Body of pancreas (tissue), 4 donors: ENCODE measurements around the gene RAD51B. TPM values are rescaled to one million over a fixed set of nuclear protein-coding genes. Genes with fewer than 3 reads are reported as not detected.
A peak's percentile ranks its signal among the peaks of the same experiment; 100 is the strongest.

Source experiments
- ATAC-seq: fragments of 150-250 bp; one replicate; pipeline ENCODE4 v1.9.1; 2016
- DNase-seq, 4 donors: peaks; one replicate each; pipeline ENCODE4 v3.0.0-alpha.2; 2019
- H3K27ac ChIP-seq, 4 donors: fragments of 200-600 bp; sonication (generic); 1 replicate in 3 of 4; 2 replicates in 1 of 4; pipeline versions ENCODE4 v1.5.1 to v1.6.1; 2016 to 2019; ENCODE audit warnings: mild to moderate bottlenecking in 1 of 4, mixed read lengths in 1 of 4, moderate library complexity in 1 of 4
- H3K27me3 ChIP-seq, 2 donors: fragments of 200-600 bp; sonication (generic); one replicate each; pipeline ENCODE4 v1.6.0; 2016; ENCODE audit warnings: mild to moderate bottlenecking in 1 of 2
- H3K36me3 ChIP-seq, 2 donors: fragments of 200-600 bp; sonication (generic); replicated peaks in 1 of 2; 2 replicates each; pipeline ENCODE4 v1.5.1; 2016; ENCODE audit warnings: low read depth in 2 of 2; ENCODE audit not compliant: insufficient read depth in 1 of 2
- H3K4me1 ChIP-seq: fragments of 200-600 bp; sonication (generic); one replicate; pipeline ENCODE4 v1.6.0; 2016
- H3K4me3 ChIP-seq, 2 donors: fragments of 200-600 bp; sonication (generic); 1 replicate in 1 of 2; 2 replicates in 1 of 2; pipeline ENCODE4 v1.5.1; 2016 to 2019
- H3K9me3 ChIP-seq, 3 donors: fragments of 200-600 bp; sonication (generic); 1 replicate in 2 of 3; 2 replicates in 1 of 3; pipeline ENCODE4 v1.5.1; 2016
- CTCF ChIP-seq, 7 experiments: fragments of 450-650 bp in 4 of 7; fragments of 200-600 bp in 3 of 7; sonication (generic) in 3 of 7; IDR thresholded peaks; one replicate each; pipeline ENCODE4 v1.5.1; 2016 to 2019; ENCODE audit warnings: antibody characterized with exemption in 7 of 7
- POLR2A ChIP-seq, 3 donors: fragments of 450-650 bp; IDR thresholded peaks; one replicate each; pipeline ENCODE4 v1.6.1; 2016; ENCODE audit warnings: antibody characterized with exemption in 3 of 3, mild to moderate bottlenecking in 2 of 3
- WGBS, 2 donors: methylation state at CpG; one replicate each; pipeline ENCODE4 v1.1.5; 2017; 5-methylcytosine and 5-hydroxymethylcytosine counted together
- intact Hi-C: fragments of 100-400 bp; cut with DNase I; formaldehyde crosslinking; loops from one replicate; pipeline ENCODE4 v1.15.1; 2023
- total RNA-seq, 2 donors: library from RNA; depleted of rRNA; stranded (reverse); fragments of >200 nt; gene quantifications; one replicate each; pipeline ENCODE4 v1.1.0, GENCODE V29; 2016

RAD51B gene
- total RNA-seq, 2 donors from 2014 or later, result 12.2 to 29.6 TPM

- H3K4me3 ChIP-seq, result no peak overlapping the region
- DNase-seq, result peak in 1 of 4 donors; percentile 43
- H3K9me3 ChIP-seq, result no peaks in the 10 kb centered on the region
- ATAC-seq, result no peak
- peaks cover 83% of the 10 kb centered on the region for H3K4me1 ChIP-seq
- no peaks in the 10 kb centered on the region for H3K36me3 ChIP-seq
- H3K27ac ChIP-seq, result peak overlapping the region; percentile 87 to 99 (median 96)
- H3K27me3 ChIP-seq, result no peaks in the 10 kb centered on the region
- intact Hi-C loops, result no loop called here
- TF ChIP-seq POLR2A (IDR thresholded peaks at IDR 0.05) (no peak), CTCF (IDR thresholded peaks at IDR 0.05) (no peak)
- WGBS, 2 donors, result 48 to 65% methylated on average over 12 to 13 of the region's 13 CpGs
These were observed 749.6 kb downstream of the RAD51B start for GRCh38 chr14:68568907-68569897.

GRCh38 chr14:68569970-68570409 is 750.4 kb downstream of the RAD51B start:
- Histone ChIP-seq H3K27me3 (no peaks in the 10 kb centered on the region), H3K4me1 (peaks cover 75% of the 10 kb centered on the region), H3K9me3 (no peaks in the 10 kb centered on the region), H3K4me3 (no peak overlapping the region), H3K36me3 (no peaks in the 10 kb centered on the region), H3K27ac (peak overlapping the region; percentile 87 to 99 (median 96))
- DNase-seq (peak; percentile 83 to 92 (median 91)), ATAC-seq (peak; percentile 93)
- WGBS, 2 donors, result 17% methylated on average over 4 of the region's 4 CpGs
- intact Hi-C loops, result no loop called here
- TF ChIP-seq CTCF (IDR thresholded peaks at IDR 0.05) (no peak), POLR2A (IDR thresholded peaks at IDR 0.05) (peak in 2 of 3 donors; percentile 74 to 77)

- Histone ChIP-seq H3K27me3 (no peaks in the 10 kb centered on the region), H3K9me3 (no peaks in the 10 kb centered on the region), H3K36me3 (no peaks in the 10 kb centered on the region), H3K27ac (peak overlapping the region; percentile 87 to 99 (median 96)), H3K4me1 (peaks cover 63% of the 10 kb centered on the region), H3K4me3 (no peak overlapping the region)
- WGBS, 2 donors, result 90 to 98% methylated on average over 4 of the region's 4 CpGs
- TF ChIP-seq CTCF (IDR thresholded peaks at IDR 0.05), result no peak
- no peak for TF ChIP-seq POLR2A (IDR thresholded peaks at IDR 0.05)
- intact Hi-C loops, result no loop called here
- DNase-seq (no peak), ATAC-seq (no peak)
These were observed 751.6 kb downstream of the RAD51B start for GRCh38 chr14:68571114-68571591.

GRCh38 chr14:68571928-68572525 is 752.4 kb downstream of the RAD51B start:
- Histone ChIP-seq H3K36me3 (no peaks in the 10 kb centered on the region), H3K4me3 (no peak overlapping the region), H3K9me3 (no peaks in the 10 kb centered on the region), H3K27me3 (no peaks in the 10 kb centered on the region), H3K27ac (peak overlapping the region in 2 of 4 donors; percentile 97 to 99), H3K4me1 (peaks cover 62% of the 10 kb centered on the region)
- intact Hi-C loops, result no loop called here
- TF ChIP-seq POLR2A (IDR thresholded peaks at IDR 0.05), result no peak
- no peak for TF ChIP-seq CTCF (IDR thresholded peaks at IDR 0.05)
- ATAC-seq (no peak), DNase-seq (no peak)
- 81 to 87% methylated on average over 10 of the region's 10 CpGs for WGBS, 2 donors
